Fibroblast of skin of left quadriceps (primary cell): ENCODE results near the gene RAB27A.
"Not testable (repeated sequence)": the region's sequence is repeated elsewhere in the genome, so short reads cannot be mapped to it uniquely, and the experiment has no call there.

Experiments used
- DNase-seq, 2 experiments: peaks; one replicate each; pipeline ENCODE4 v3.0.0-alpha.2; 2013; ENCODE audit warnings: low read depth in 2 of 2

Gene RAB27A

DNA sequence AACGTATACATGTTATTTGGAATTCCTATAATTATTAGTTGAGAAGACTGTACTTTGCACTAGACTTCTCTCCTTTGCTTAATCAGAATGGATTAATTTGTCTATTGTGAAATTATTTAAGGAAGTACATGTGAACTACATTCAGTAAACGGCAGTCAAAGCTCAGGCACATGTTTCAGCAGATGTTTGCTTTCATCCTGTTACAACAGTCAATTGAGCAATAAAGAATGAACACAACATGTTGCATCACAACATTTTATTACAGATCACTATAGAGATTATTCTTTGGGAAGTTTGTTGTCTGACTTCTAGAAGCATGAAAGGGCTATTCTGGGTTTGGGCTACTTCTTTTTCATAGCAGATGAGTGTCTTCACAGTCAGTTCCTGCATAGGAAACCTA, 39.2 kb downstream of the RAB27A start:
- DNase-seq: peak; percentile 76 to 80

- not testable (repeated sequence) for DNase-seq
These were observed 39.7 kb downstream of the RAB27A start for GRCh38 chr15:55249885-55250284.

DNA sequence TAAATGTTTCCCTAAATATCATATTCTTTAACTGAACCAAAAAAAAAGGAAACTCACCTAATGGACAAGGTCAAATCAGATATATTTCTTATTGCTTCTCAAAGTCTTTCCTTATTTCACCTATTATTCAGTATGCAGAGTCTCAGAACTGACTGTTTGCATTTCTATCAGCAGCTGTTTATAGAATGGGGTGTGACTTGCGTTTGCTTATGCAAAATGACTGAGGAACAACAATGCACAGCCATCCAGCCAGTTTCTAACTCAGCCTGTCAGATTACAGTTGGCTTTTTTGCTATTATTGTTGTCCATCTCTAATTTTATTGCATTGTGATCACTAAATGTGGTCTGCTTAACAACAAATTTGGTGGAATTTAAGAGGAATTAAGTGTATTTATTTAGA, 40.7 kb downstream of the RAB27A start:
- no peak for DNase-seq

DNA sequence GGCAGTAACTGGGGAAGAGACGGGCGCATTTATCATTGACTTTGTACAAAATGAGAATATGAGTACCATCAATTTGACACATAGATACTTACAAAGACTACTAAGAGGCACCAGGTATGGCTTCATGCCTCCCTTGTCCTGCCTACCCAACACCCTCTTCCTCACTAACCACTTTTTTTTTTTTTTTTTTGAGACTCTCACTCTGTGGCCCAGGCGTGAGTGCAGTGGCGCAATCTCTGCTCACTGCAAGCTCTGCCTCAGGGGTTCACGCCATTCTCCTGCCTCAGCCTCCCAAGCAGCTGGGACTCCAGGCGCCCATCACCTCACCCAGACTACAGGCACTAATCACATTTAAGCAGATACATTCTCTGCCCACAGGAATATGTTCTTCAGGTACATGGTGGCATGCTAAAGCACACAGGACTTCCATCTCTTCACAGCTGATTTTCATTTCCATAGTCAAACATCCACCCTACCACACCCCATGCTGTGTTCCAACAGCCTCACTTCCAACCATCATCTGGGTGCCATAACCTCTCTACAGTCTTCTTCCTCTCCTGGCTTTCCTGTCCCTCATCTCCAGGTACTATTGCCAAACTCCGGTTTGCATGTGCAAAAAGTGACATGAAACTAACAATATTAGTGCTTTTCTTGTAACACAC, 41.7 kb downstream of the RAB27A start:
- no peak for DNase-seq

DNA sequence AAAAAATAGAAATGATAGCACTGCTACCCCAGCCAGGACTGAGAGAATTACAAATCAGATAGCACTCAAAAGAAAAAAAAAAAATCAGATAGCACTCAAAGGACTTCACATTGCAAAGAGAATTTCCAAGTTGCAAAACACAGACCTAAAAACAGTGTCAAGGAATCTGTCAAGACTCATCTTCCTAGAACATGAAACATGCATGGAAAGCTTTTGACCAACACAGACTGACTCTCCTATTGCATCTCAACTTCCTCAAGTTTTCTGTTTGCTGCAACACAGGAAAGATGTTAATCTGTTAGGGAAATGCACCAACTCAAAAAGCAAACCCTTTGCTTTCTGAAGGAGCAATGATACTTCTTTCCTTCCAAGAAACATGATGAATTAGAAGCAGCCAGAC, 42.3 kb downstream of the RAB27A start:
- no peak for DNase-seq

GRCh38 chr15:55246567-55246966, 43.0 kb downstream of the RAB27A start:
- no peak for DNase-seq

DNA sequence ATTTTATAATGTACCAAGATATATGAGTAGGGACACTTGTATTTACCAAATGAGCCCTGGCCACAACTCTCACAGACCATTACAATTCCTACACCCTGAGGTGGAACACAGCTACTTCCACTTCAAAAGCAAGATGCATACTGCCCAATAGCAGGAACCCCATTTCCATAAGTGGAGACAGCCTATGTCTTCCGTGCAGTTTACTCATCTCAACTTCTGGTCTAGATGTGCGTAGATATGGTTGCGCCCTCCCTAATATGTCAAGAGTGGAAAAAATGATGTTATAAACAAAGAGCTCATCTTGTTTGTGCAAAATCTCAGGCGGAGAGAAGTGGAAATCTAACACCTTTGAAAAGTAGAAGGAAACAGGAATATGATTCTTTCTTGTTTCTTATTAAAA, 44.6 kb downstream of the RAB27A start:
- DNase-seq: no peak

DNA sequence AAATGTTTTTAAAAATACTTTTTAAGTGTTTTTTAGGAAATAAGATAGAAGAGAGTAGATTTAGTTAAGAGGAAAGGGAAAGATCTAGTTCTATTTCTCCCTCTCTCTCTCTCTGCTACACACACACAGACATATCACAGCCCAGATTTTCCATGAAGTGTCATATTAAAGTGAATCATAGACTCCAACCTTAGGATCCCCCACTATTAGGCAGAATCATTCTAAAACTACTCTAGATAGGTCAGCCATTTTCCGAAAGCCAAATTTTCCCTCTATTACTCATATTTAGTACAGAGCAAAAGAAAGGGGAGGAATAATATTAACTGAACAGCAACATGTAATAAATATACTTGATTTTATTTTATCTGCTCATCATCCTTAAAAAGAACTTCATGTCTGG, 47.7 kb downstream of the RAB27A start:
- DNase-seq: peak in 1 of 2 experiments; percentile 18

- no peak for DNase-seq
These were observed 48.4 kb downstream of the RAB27A start for GRCh38 chr15:55241186-55241585.

- no peak for DNase-seq
These were observed 49.4 kb downstream of the RAB27A start for GRCh38 chr15:55240125-55240760.

DNA sequence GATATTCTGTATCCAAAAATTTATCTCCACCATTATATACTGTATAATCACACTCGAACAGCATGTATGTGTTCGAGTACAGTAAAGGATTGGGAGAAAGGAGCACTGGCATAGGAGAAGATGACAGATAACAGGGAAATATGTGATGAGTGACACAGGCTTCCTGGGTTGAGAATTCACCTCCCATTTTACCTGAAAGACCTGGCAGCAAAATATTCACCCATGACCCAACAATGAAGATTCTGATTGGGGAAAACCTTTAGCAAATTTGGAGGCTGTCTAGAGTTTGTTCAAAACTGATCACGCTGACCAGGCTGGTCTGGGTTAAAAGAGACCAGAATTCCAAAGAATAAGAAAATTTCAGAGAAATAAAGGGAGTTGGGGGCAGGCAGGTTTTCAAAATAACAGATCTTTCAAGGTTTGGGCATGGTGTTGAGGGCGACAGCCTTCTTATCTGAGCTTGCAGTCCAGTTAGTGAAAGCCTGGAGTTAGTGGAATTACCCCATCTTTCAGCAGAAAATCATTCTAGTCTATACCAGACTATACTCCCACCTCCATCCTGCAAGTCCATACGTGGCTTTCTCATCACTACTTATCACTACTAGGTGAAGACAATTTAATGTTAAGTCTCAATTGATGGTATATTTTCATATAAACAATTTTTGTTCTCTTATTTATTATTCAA, 50.0 kb downstream of the RAB27A start:
- no peak for DNase-seq

DNA sequence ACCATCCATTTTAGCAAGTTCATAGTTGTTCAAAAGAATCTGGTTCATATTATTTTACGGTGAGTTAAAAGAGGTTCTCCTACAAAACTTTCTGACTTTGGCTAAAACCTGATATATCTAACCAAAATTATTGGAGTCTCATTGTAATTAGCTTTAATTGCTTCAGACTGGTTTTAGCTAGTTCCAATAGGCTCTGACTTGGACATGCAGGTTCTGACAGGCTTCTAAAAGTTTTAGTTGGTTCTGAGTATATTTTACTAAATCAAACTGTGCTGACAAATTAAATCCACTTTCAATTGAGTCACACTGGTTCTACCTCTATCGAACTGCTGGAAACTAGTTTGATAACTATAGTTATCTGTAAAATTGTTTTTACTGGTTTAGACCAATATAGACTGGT, 50.7 kb downstream of the RAB27A start:
- DNase-seq: no peak

DNA sequence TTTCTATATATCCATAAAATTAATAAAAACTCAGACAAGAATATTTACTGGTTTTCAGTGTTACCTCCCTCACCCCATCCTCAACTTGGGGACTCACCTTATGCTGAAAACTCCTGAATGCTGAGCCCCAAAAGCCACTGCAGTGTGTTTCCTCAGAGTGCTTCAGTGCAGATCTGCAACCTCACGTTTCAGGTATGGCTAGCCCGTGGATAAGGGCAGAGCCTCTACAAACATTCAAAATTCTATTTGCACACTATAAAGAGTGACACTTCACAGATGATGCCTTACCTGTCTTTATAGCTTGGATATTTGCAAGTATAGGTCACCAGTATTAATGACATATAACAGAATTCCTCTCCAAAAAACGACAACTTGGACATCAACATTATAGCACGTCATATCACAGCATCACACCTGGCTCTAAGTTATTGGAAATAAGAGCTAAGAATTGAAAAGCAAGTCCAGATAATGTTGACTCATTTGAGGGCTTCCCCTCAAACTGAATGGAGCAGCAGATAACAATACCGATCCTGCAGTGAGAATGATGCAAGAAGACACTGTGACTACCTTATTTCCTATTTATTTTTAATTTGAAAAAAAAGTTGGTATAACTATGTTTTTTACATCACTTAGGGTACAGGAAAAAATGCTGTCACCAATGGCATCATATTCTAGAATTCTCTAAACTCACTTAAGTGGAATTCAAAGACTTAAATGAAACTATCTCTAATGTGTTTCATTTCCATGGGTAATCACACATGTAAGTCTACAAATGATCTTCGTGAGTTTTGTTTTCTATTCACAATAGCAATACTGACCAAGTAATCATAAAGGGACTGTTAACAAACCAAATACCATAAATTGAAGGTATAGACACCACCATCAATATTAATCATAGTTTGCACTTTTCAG, 52.1 kb downstream of the RAB27A start:
- no peak for DNase-seq

GRCh38 chr15:55235546-55236036, 54.0 kb downstream of the RAB27A start:
- no peak for DNase-seq

- DNase-seq: no peak
These were observed 54.9 kb downstream of the RAB27A start for GRCh38 chr15:55234800-55235104.

- DNase-seq: no peak
These were observed 55.4 kb downstream of the RAB27A start for GRCh38 chr15:55234104-55234799.

DNA sequence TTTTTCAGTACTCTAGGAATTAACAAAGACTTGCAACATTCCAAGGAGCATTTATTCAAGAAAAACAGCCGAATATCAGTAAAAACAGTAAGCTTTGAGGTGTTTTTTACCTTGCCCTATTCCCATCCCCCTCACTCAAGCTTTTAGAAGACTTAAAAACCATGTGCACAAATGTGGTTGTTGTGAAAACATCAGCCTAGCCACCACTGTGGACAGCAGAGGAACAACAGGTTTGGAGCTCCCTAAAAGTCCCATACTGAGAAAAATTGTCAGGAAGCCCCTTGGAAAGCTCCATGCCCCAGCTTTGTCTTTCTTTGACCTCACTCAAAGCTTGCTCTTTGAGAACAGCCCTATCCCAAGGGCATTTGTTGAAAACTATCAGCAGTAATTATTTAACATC, 58.2 kb downstream of the RAB27A start:
- no peak for DNase-seq

DNA sequence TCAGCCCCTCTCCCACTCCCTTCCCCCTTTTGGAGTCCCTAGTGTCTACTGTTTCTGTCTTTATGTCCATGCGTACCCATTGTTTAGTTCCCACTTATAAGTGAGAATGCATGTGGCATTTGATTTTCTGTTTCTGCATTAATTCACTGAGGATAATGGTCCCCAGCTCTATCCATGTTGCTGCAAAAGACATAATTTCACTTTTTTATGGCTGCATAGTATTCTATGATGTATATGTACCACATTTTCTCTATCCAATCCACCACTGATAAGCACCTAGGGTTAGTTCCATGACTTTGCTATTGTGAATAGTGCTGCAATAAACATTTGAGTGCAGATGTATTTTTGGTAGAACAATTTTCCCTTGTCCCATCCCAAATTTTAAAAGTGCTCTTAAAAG, 58.7 kb downstream of the RAB27A start:
- DNase-seq: no peak

DNA sequence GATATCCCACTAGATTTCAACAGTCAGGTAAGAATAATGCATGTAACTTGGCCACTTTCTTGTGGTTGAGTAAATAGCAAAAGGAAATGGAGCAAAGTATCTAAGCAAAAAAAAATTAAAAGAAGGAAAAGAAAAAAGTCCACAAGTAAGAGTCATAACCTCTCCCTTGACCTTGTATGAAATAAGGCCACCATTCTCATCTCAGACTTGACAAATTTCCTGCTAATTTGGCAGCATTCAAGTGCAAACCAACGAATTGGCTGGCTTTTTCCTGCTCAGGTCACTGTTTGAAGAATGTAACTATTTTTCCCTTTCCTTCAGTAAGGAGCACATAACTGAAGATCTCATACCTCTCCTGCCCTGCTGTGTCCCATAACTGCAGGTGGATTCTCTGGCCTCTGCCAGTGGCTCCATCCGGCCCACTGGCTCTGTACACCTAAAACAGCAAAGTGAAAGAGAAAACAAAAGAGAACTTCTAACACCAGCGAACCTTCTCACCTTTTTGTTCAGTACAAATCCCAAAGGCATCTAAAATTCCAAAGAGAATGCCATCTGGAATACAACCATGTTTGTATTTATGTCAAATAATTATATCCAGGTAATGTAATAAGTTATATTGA, 59.5 kb downstream of the RAB27A start:
- no peak for DNase-seq

GRCh38 chr15:55226127-55226526, 63.5 kb downstream of the RAB27A start:
- no peak for DNase-seq

DNA sequence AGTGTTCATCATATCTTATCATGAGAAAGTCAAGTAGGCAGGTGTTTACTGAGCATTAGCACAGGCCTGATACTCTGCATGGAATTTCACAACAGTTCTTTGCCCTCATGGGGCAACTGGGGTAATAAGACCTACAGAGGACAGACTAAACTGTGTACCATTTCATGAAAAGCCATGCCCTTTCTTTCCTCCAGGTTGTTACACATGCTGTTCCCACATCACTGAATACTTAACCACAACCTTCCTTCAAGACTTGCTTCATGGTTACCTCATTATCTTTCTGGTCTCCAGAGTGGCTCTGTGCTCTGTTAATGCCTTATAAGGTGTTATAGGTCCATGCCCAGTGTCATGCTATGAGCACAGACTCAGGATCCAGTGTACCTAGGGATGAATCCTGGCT, 64.7 kb downstream of the RAB27A start:
- no peak for DNase-seq
